Measurements from ENCODE around the gene C6orf89. TPM values are rescaled to one million over a fixed set of nuclear protein-coding genes. Genes with fewer than 3 reads are reported as not detected.
A peak's percentile ranks its signal among the peaks of the same experiment; 100 is the strongest.

The C6orf89 gene
- total RNA-seq, 4 donors from 2014 or later, result 25.6 to 39.1 (median 28.9) TPM

DNA sequence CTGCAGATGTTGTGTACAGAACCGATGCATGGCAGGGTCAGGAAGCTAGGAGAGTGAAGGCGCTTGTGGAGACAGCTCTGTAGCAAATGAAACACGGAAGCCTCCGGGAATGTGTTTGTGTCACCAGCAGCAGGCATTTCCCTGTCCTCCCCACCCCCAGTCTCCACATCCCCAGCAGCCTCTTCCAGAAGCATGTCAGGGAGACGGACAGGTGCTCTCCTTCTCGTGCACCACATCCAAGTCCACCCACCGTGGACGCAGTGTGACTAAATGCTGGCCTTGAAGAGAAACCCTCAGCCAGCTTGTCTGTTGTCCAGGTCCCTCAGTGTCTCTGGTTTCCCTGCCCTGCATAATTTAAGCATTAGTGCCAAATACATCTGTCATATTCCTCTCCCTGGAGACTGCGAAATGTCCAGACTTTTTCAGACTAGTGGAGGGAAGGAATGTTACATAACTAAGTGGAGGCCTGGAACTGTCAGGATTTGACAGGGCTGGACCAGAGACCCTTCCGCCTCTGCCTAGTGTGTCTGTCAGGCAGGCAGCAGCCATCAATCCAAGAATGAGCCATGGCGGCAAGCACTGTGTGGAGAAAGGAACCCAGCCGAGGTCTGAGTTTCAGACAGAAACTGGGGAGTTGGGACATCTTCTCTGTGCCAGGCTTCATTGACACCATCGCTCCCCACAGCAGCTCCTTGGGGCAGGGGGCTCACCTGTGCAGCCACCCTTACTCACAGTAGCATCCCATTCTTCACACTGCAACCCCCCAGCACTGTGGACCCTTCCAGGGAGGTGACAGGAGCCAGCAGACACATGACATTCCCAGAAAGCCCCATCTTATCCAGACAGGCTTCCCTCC, 42.2 kb downstream of the C6orf89 start:
- no peak for DNase-seq
- H3K27ac ChIP-seq, result peak overlapping the region in 1 of 4 donors; percentile 10
- H3K4me1 ChIP-seq, result no peaks in the 10 kb centered on the region
- no peak overlapping the region for H3K4me3 ChIP-seq
- H3K9me3 ChIP-seq, result no peaks in the 10 kb centered on the region
- H3K36me3 ChIP-seq, result peaks cover 0 to 21% (median 0%) of the 10 kb centered on the region in 3 donors
- TF ChIP-seq CTCF (IDR thresholded peaks at IDR 0.05) (no peak), POLR2A (IDR thresholded peaks at IDR 0.05) (no peak)
- no peaks in the 10 kb centered on the region for H3K27me3 ChIP-seq

- Histone ChIP-seq H3K27me3 (no peaks in the 10 kb centered on the region), H3K9me3 (no peaks in the 10 kb centered on the region), H3K27ac (no peak overlapping the region), H3K4me1 (no peaks in the 10 kb centered on the region), H3K36me3 (peaks cover 0 to 15% (median 0%) of the 10 kb centered on the region in 3 donors), H3K4me3 (no peak overlapping the region)
- TF ChIP-seq CTCF (IDR thresholded peaks at IDR 0.05) (no peak), POLR2A (IDR thresholded peaks at IDR 0.05) (no peak)
- DNase-seq, result no peak
Observed at GRCh38 chr6:36928547-36928918, 42.8 kb downstream of the C6orf89 start.

- H3K36me3 ChIP-seq, result peaks cover 0 to 9% (median 0%) of the 10 kb centered on the region in 3 donors
- no peak for DNase-seq
- no peak overlapping the region for H3K27ac ChIP-seq
- H3K27me3 ChIP-seq, result no peaks in the 10 kb centered on the region
- no peak overlapping the region for H3K4me3 ChIP-seq
- no peaks in the 10 kb centered on the region for H3K4me1 ChIP-seq
- H3K9me3 ChIP-seq, result no peaks in the 10 kb centered on the region
- TF ChIP-seq CTCF (IDR thresholded peaks at IDR 0.05) (no peak), POLR2A (IDR thresholded peaks at IDR 0.05) (no peak)
Observed at GRCh38 chr6:36929152-36929551, 43.4 kb downstream of the C6orf89 start.

DNA sequence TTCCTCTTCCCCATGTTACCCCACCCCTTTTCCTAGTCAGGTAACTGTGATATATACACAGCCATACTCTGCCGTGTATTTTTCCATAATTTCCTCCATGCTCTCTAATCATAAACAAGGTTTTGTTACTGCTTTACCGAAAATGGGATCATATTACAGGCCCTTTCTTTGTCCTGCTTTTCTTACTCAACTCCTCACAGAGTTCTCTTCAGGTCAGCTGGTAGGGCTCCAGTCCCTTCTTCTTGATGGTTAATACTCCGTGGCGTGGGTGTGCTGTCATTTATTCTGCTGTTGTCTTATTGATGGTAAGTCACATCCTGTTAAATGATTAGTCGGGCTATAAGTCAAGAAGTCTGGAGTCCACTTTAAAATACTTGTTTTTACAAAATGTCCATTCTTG, 43.9 kb downstream of the C6orf89 start:
- no peaks in the 10 kb centered on the region for H3K9me3 ChIP-seq
- DNase-seq, result no peak
- no peaks in the 10 kb centered on the region for H3K4me1 ChIP-seq
- no peaks in the 10 kb centered on the region for H3K27me3 ChIP-seq
- no peak overlapping the region for H3K27ac ChIP-seq
- peaks cover 0 to 6% (median 0%) of the 10 kb centered on the region in 3 donors for H3K36me3 ChIP-seq
- TF ChIP-seq POLR2A (IDR thresholded peaks at IDR 0.05), result no peak
- no peak for TF ChIP-seq CTCF (IDR thresholded peaks at IDR 0.05)
- H3K4me3 ChIP-seq, result no peak overlapping the region

- Histone ChIP-seq H3K4me1 (no peaks in the 10 kb centered on the region), H3K4me3 (no peak overlapping the region), H3K27me3 (no peaks in the 10 kb centered on the region), H3K36me3 (no peaks in the 10 kb centered on the region), H3K9me3 (no peaks in the 10 kb centered on the region), H3K27ac (no peak overlapping the region)
- TF ChIP-seq CTCF (IDR thresholded peaks at IDR 0.05), result no peak
- no peak for TF ChIP-seq POLR2A (IDR thresholded peaks at IDR 0.05)
- no peak for DNase-seq
Observed at GRCh38 chr6:36930483-36930882, 44.7 kb downstream of the C6orf89 start.

Data from Peyer's patch (tissue), 4 donors.